Measurements from ENCODE around the gene SSR2.
A peak's percentile ranks its signal among the peaks of the same experiment; 100 is the strongest.

The SSR2 gene

DNA sequence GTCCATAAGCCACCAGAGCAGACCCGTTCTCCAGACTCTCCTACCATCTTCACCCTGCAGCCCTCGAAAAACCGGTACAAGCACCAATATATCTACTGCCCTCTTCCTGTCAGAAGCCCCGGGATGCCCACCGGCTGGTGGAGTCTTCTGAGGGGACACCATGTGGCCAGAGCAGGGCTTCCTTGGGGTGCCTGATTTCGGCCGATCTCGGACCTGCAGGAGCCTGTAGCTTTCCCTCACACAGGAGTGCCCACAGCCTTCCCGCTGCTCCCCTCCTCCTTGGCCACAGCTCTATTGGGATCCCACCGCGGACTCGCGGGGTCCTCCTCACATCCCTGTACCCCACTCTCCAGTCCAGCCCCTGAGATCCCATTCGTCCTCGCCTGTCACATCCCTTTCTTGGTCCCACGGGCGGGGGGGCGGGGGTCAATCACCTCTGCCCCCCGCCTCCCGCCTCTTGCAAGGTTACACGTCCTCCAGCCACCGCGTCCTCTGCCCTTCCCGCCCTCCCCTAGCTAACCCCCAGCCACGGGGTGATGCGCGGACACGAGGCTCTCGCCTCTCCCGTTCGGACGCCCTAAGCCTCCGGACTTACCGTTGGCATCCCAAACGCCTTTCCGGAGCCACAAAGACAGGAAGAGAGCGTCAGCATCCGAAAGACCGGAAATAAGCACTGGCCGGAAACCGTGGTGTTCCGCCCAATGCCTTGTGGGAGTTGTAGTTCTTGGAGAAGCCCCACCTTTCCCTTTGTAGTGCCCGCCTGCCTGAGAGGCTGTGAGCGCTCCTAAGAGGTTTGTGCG, at the start of gene SSR2:
TSS of gene SSR2 (minus strand) at position 659 of the 800 bp plus-strand sequence. CDS start 784 bp downstream, outside the sequence.
- H3K27ac ChIP-seq (ENCODE audit: low read depth, low read length), result no peak within 1 kb of the TSS
- peak within 1 kb of the TSS; percentile 63 to 86 (median 75) for H3K9ac ChIP-seq (ENCODE audit: low read length in 5 of 5)
- no peaks in the 10 kb centered on the region for H3K27me3 ChIP-seq (ENCODE audit: control insufficient read depth in 5 of 5, insufficient read depth in 4 of 5, low read length in 5 of 5)
- H3K9me3 ChIP-seq (ENCODE audit: control insufficient read depth in 5 of 5, low read length in 5 of 5), result no peaks in the 10 kb centered on the region
- peak within 1 kb of the TSS; percentile 78 to 88 (median 81) for H3K4me3 ChIP-seq (ENCODE audit: low read depth in 1 of 5, low read length in 5 of 5)
- H3K36me3 ChIP-seq (ENCODE audit: control insufficient read depth in 5 of 5, insufficient read depth in 5 of 5, low read length in 5 of 5), result peaks cover 0 to 20% (median 10%) of the 10 kb centered on the region in 5 donors
- peaks cover 5 to 16% (median 14%) of the 10 kb centered on the region in 5 donors for H3K4me1 ChIP-seq (ENCODE audit: control insufficient read depth in 5 of 5, insufficient read depth in 5 of 5, low read length in 5 of 5)

DNA sequence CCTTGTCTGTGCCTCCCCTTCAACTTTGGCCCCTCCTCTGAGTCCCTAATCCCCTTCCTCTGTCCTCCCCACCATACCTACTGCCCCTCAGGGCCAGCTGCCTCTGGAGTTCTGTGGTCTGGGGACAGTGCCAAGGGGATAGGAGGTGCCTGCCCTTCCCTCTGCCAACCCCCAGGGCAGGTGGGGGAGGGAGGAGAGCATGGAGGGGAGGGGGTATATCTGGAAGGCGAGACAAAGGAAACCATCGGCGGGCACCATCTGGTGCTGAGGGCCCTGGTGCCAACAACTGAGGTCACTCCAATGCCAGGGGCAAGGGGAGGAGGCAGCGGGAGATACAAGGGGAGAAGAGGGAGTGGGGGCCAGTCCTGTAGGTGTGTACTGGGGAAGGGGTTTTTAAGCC, 49.8 kb upstream of the SSR2 start:
- H3K4me1 ChIP-seq (ENCODE audit: control insufficient read depth in 5 of 5, insufficient read depth in 5 of 5, low read length in 5 of 5), result peaks cover 0 to 21% (median 17%) of the 10 kb centered on the region in 5 donors
- no peak overlapping the region for H3K4me3 ChIP-seq (ENCODE audit: low read depth in 1 of 5, low read length in 5 of 5)
- no peaks in the 10 kb centered on the region for H3K36me3 ChIP-seq (ENCODE audit: control insufficient read depth in 5 of 5, insufficient read depth in 5 of 5, low read length in 5 of 5)
- H3K9ac ChIP-seq (ENCODE audit: low read length in 5 of 5), result no peak overlapping the region
- H3K27me3 ChIP-seq (ENCODE audit: control insufficient read depth in 5 of 5, insufficient read depth in 4 of 5, low read length in 5 of 5), result peaks cover 0 to 7% (median 0%) of the 10 kb centered on the region in 5 donors
- H3K9me3 ChIP-seq (ENCODE audit: control insufficient read depth in 5 of 5, low read length in 5 of 5), result no peaks in the 10 kb centered on the region
- H3K27ac ChIP-seq (ENCODE audit: low read depth, low read length), result no peak overlapping the region

DNA sequence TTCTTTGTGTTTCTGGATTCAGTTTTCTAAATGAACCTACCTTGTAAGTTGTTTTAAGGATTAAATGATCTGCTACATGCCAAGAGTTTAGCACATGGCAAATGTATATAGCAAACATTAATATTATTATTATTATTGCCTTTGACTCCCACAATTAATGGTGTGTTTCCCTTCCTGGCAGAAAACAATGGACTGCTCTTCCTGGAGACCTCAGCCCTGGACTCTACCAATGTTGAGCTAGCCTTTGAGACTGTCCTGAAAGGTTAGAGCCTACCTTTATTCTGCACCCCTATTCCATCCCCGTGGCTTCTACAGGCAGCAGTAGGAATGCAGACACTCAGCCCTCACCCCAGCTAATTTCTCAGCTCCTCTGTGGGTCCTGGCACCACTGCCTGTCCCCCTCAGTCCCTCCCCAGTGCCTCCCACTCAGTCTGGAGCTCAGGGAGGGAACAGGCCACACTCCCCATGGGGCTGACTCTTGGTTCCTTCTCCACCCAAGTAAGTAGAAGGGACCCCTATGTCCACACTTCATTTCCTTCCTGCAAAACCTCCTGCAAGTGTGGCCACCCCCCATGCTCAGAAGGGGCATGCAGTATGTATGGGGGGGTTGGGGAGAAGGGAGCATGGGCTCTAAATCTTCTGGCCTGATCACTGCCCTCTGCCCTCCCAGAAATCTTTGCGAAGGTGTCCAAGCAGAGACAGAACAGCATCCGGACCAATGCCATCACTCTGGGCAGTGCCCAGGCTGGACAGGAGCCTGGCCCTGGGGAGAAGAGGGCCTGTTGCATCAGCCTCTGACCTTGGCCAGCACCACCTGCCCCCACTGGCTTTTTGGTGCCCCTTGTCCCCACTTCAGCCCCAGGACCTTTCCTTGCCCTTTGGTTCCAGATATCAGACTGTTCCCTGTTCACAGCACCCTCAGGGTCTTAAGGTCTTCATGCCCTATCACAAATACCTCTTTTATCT, 49.0 kb upstream of the SSR2 start:
- Histone ChIP-seq H3K27me3 (ENCODE audit: control insufficient read depth in 5 of 5, insufficient read depth in 4 of 5, low read length in 5 of 5) (peaks cover 0 to 5% (median 0%) of the 10 kb centered on the region in 5 donors), H3K9me3 (ENCODE audit: control insufficient read depth in 5 of 5, low read length in 5 of 5) (no peaks in the 10 kb centered on the region), H3K9ac (ENCODE audit: low read length in 5 of 5) (no peak overlapping the region), H3K36me3 (ENCODE audit: control insufficient read depth in 5 of 5, insufficient read depth in 5 of 5, low read length in 5 of 5) (no peaks in the 10 kb centered on the region), H3K27ac (ENCODE audit: low read depth, low read length) (no peak overlapping the region), H3K4me3 (ENCODE audit: low read depth in 1 of 5, low read length in 5 of 5) (no peak overlapping the region), H3K4me1 (ENCODE audit: control insufficient read depth in 5 of 5, insufficient read depth in 5 of 5, low read length in 5 of 5) (peaks cover 0 to 13% (median 11%) of the 10 kb centered on the region in 5 donors)

DNA sequence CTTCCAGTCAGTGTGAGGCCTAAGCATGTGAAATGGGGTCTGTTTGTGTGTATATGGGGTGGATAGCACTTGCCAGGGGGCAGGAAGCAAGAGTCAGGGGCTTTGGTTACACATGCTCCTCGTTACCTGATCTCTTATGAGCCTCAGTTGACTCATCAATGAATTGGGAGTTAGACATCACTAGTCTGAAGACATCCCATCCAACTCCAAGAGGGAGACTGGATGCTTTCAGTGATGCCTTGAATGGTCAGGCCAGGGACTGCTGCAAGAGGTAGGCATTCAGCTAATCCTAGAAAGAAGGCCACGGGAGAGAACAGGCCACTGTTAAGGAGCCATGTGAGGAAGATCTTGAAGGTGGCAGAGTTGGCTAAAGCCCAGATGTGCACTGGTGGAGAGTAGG, 46.5 kb upstream of the SSR2 start:
- no peaks in the 10 kb centered on the region for H3K27me3 ChIP-seq (ENCODE audit: control insufficient read depth in 5 of 5, insufficient read depth in 4 of 5, low read length in 5 of 5)
- H3K36me3 ChIP-seq (ENCODE audit: control insufficient read depth in 5 of 5, insufficient read depth in 5 of 5, low read length in 5 of 5), result no peaks in the 10 kb centered on the region
- H3K9me3 ChIP-seq (ENCODE audit: control insufficient read depth in 5 of 5, low read length in 5 of 5), result no peaks in the 10 kb centered on the region
- H3K27ac ChIP-seq (ENCODE audit: low read depth, low read length), result no peak overlapping the region
- H3K4me3 ChIP-seq (ENCODE audit: low read depth in 1 of 5, low read length in 5 of 5), result no peak overlapping the region
- H3K9ac ChIP-seq (ENCODE audit: low read length in 5 of 5), result no peak overlapping the region
- peaks cover 0 to 12% (median 10%) of the 10 kb centered on the region in 5 donors for H3K4me1 ChIP-seq (ENCODE audit: control insufficient read depth in 5 of 5, insufficient read depth in 5 of 5, low read length in 5 of 5)

DNA sequence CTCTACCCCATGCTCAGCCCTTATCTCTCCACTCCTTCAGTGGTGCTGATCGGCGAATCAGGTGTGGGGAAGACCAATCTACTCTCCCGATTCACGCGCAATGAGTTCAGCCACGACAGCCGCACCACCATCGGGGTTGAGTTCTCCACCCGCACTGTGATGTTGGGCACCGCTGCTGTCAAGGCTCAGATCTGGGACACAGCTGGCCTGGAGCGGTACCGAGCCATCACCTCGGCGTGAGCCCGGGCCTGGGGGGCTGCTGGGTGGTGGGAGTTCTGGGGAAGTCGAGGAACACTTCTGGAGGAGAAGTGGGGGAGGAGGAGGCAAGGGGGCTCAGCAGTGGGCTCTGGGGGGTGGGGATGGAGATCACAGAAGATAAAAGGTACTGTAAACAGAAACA, 45.1 kb upstream of the SSR2 start:
- Histone ChIP-seq H3K27ac (ENCODE audit: low read depth, low read length) (no peak overlapping the region), H3K4me3 (ENCODE audit: low read depth in 1 of 5, low read length in 5 of 5) (no peak overlapping the region), H3K9ac (ENCODE audit: low read length in 5 of 5) (no peak overlapping the region), H3K27me3 (ENCODE audit: control insufficient read depth in 5 of 5, insufficient read depth in 4 of 5, low read length in 5 of 5) (no peaks in the 10 kb centered on the region), H3K36me3 (ENCODE audit: control insufficient read depth in 5 of 5, insufficient read depth in 5 of 5, low read length in 5 of 5) (no peaks in the 10 kb centered on the region), H3K9me3 (ENCODE audit: control insufficient read depth in 5 of 5, low read length in 5 of 5) (no peaks in the 10 kb centered on the region), H3K4me1 (ENCODE audit: control insufficient read depth in 5 of 5, insufficient read depth in 5 of 5, low read length in 5 of 5) (peaks cover 0 to 12% (median 10%) of the 10 kb centered on the region in 5 donors)

DNA sequence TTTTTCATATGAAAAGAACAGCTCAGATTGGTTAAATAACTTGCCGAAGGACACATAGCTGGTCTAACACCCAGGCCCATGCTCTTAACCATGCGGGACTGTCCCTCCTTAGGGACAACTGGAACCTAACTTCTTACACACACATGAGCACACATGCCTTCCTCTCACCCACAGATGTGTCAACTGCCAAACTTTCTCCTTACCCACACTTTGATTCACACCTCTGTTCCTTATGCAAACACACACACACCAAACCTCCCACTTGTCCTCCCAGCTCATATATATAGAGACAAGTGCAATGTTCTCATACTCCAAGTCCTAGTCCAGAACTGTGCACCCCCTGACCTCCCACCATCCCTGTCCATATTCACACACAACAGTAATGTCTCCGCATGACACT, 44.5 kb upstream of the SSR2 start:
- Histone ChIP-seq H3K4me3 (ENCODE audit: low read depth in 1 of 5, low read length in 5 of 5) (no peak overlapping the region), H3K27me3 (ENCODE audit: control insufficient read depth in 5 of 5, insufficient read depth in 4 of 5, low read length in 5 of 5) (no peaks in the 10 kb centered on the region), H3K4me1 (ENCODE audit: control insufficient read depth in 5 of 5, insufficient read depth in 5 of 5, low read length in 5 of 5) (peaks cover 0 to 9% (median 8%) of the 10 kb centered on the region in 5 donors), H3K27ac (ENCODE audit: low read depth, low read length) (no peak overlapping the region), H3K9ac (ENCODE audit: low read length in 5 of 5) (no peak overlapping the region), H3K36me3 (ENCODE audit: control insufficient read depth in 5 of 5, insufficient read depth in 5 of 5, low read length in 5 of 5) (no peaks in the 10 kb centered on the region), H3K9me3 (ENCODE audit: control insufficient read depth in 5 of 5, low read length in 5 of 5) (no peaks in the 10 kb centered on the region)

DNA sequence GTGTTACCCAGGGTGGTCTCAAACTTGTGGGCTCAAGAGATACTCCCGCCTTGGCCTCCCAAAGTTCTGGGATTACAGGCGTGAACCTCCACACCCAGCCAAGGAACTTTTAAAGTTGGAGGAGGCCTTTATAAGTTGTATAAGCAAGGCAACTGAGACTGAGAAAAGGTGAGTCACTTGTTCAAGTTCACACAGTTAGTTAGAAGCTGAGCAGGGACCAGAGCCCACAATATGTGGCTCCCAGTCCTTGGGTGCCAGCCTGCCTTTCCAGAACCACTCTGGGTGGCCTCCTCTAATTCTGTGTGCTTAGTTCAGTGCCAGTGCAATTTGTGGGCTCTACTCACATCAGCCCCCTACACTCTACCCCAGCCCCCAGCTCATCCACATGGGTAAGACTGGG, 43.9 kb upstream of the SSR2 start:
- Histone ChIP-seq H3K36me3 (ENCODE audit: control insufficient read depth in 5 of 5, insufficient read depth in 5 of 5, low read length in 5 of 5) (no peaks in the 10 kb centered on the region), H3K4me1 (ENCODE audit: control insufficient read depth in 5 of 5, insufficient read depth in 5 of 5, low read length in 5 of 5) (peaks cover 0 to 3% (median 2%) of the 10 kb centered on the region in 5 donors), H3K27me3 (ENCODE audit: control insufficient read depth in 5 of 5, insufficient read depth in 4 of 5, low read length in 5 of 5) (no peaks in the 10 kb centered on the region), H3K4me3 (ENCODE audit: low read depth in 1 of 5, low read length in 5 of 5) (no peak overlapping the region), H3K9me3 (ENCODE audit: control insufficient read depth in 5 of 5, low read length in 5 of 5) (no peaks in the 10 kb centered on the region), H3K9ac (ENCODE audit: low read length in 5 of 5) (no peak overlapping the region), H3K27ac (ENCODE audit: low read depth, low read length) (no peak overlapping the region)

DNA sequence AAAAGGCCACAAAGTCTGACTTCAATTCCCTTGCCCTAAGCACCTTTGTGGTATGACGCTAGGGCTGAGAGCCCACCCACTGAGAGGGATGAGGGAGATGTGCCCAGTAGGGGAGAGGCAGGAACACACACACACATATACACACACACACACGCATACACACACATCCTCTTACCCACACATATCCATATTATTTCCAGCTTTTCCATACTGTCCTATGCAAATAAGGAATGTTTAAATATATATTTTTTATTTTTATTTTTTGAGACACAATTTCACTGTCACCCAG, 43.2 kb upstream of the SSR2 start:
- Histone ChIP-seq H3K27me3 (ENCODE audit: control insufficient read depth in 5 of 5, insufficient read depth in 4 of 5, low read length in 5 of 5) (no peaks in the 10 kb centered on the region), H3K27ac (ENCODE audit: low read depth, low read length) (no peak overlapping the region), H3K4me3 (ENCODE audit: low read depth in 1 of 5, low read length in 5 of 5) (no peak overlapping the region), H3K9me3 (ENCODE audit: control insufficient read depth in 5 of 5, low read length in 5 of 5) (no peaks in the 10 kb centered on the region), H3K36me3 (ENCODE audit: control insufficient read depth in 5 of 5, insufficient read depth in 5 of 5, low read length in 5 of 5) (no peaks in the 10 kb centered on the region), H3K9ac (ENCODE audit: low read length in 5 of 5) (no peak overlapping the region), H3K4me1 (ENCODE audit: control insufficient read depth in 5 of 5, insufficient read depth in 5 of 5, low read length in 5 of 5) (no peaks in the 10 kb centered on the region)

DNA sequence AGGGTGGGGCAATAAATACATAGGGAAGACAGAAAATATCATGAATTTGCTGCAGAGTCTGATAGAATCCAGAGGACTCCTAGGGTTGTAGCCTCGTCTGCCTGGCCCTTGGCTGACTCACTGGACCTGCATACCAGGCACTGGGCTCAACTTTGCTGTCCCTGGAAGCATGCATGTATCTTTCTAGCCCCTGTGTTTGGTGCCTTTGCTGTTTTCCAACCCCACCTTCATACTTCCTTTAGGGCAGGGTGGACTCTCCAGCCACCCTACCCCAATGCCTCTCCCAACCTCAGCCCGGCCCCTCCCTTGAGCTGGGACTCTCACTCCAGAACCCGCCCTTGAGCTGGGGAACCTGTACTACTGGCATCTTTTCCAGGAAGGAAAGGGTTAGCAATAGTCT, 41.4 kb upstream of the SSR2 start:
- H3K36me3 ChIP-seq (ENCODE audit: control insufficient read depth in 5 of 5, insufficient read depth in 5 of 5, low read length in 5 of 5), result peaks cover 0 to 16% (median 9%) of the 10 kb centered on the region in 5 donors
- no peak overlapping the region for H3K9ac ChIP-seq (ENCODE audit: low read length in 5 of 5)
- no peak overlapping the region for H3K27ac ChIP-seq (ENCODE audit: low read depth, low read length)
- H3K4me3 ChIP-seq (ENCODE audit: low read depth in 1 of 5, low read length in 5 of 5), result no peak overlapping the region
- no peaks in the 10 kb centered on the region for H3K4me1 ChIP-seq (ENCODE audit: control insufficient read depth in 5 of 5, insufficient read depth in 5 of 5, low read length in 5 of 5)
- H3K9me3 ChIP-seq (ENCODE audit: control insufficient read depth in 5 of 5, low read length in 5 of 5), result no peaks in the 10 kb centered on the region
- H3K27me3 ChIP-seq (ENCODE audit: control insufficient read depth in 5 of 5, insufficient read depth in 4 of 5, low read length in 5 of 5), result no peaks in the 10 kb centered on the region

Measured in subcutaneous abdominal adipose tissue (tissue), 5 donors.